Astrocyte of the spinal cord (primary cell): ENCODE results near the gene TAS2R3.

Source experiments
- DNase-seq: peaks from one replicate; pipeline ENCODE4 v3.0.0; 2011; ENCODE audit warnings: low read depth, low spot score
- H3K4me3 ChIP-seq: 2 replicates; pipeline ENCODE4 v1.5.1; 2011; ENCODE audit warnings: low read depth, mild to moderate bottlenecking, low read length, moderate library complexity
- in situ Hi-C: cut with HindIII; loops from 2 replicates; pipeline ENCODE4 v1.10.0; 2017; ENCODE audit warnings: low sequenced_read_pairs
- TF ChIP-seq, protein P1 (sequence below): IDR thresholded peaks from 2 replicates; pipeline ENCODE4 v1.5.1; 2012; ENCODE audit warnings: low read depth, mild to moderate bottlenecking, low read length, inconsistent platforms

Gene TAS2R3

DNA sequence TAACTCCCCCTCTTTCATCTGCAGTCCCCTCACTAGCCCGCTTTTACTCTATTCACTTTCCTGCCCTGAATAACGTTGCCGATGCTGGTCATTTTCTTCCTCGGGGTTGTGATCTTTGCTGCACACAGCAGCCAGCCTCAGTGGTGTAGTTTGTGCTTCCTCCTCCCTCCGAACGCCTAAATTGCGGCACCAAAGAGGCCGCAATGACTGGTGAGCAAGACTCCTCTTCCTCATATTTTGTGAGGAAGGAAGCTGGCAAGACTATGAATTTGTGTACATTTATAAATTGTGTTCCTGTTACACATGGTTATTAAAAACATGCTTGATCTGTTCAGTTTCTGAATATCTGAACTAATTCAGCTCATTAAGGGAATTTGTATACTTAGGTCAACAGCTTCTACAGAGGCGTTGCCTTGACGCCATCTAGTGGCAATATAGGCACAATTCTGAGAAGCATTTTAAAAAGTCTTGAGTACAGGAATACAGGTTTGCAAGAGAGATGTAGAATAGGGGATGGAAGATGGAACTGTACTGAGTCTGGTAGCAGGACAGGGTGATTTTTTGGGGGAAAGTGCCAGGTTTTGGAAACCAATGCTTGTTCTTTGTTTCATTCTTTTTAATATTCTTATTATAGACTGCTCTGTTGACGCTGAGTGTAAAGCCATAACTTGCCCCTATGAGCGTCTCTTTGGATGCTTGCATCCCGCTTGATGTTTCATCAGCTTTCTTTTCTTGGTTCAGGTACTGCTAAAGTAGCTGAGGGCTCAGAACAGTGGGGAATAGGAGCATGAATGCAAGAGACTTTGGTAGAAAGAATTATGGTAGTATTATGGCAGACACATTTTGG lies 22.0 kb downstream of the TAS2R3 start:
- TF ChIP-seq, protein P1, sequence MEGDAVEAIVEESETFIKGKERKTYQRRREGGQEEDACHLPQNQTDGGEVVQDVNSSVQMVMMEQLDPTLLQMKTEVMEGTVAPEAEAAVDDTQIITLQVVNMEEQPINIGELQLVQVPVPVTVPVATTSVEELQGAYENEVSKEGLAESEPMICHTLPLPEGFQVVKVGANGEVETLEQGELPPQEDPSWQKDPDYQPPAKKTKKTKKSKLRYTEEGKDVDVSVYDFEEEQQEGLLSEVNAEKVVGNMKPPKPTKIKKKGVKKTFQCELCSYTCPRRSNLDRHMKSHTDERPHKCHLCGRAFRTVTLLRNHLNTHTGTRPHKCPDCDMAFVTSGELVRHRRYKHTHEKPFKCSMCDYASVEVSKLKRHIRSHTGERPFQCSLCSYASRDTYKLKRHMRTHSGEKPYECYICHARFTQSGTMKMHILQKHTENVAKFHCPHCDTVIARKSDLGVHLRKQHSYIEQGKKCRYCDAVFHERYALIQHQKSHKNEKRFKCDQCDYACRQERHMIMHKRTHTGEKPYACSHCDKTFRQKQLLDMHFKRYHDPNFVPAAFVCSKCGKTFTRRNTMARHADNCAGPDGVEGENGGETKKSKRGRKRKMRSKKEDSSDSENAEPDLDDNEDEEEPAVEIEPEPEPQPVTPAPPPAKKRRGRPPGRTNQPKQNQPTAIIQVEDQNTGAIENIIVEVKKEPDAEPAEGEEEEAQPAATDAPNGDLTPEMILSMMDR, result peak; percentile 83
- DNase-seq, result peak; percentile 63
- in situ Hi-C loops, result no loop called here
- H3K4me3 ChIP-seq, result no peak overlapping the region

DNA sequence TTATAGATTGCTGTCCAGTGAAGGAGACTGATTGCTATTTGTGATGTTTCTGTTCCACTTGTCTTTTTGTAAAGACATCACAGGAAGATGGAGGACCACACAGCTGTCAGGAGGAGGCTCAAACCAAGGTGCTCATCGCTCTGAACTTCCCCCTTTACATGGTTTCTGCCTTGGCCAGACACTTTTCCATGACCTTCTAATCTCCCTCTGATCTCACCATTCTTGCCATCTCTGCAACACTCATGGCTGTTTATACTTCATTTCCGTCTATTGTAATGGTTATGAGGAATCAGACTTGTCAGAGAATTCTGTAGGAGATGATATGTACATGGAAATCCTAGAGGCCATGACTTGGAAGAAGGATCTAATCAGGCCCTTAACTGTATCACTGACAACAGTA lies 24.4 kb downstream of the TAS2R3 start:
- H3K4me3 ChIP-seq, result no peak overlapping the region
- DNase-seq, result no peak
- in situ Hi-C loops, result no loop called here
- TF ChIP-seq, protein P1, result no peak

- H3K4me3 ChIP-seq, result no peak within 1 kb of the TSS
- TF ChIP-seq, protein P1, result no peak
- in situ Hi-C loops, result no loop called here
- DNase-seq, result no peak
Measured at GRCh38 chr7:141789917-141790316, 26.0 kb downstream of the TAS2R3 start, which contains the start of gene TAS2R5. Gene TAS2R5 (plus strand): TSS chr7:141790217. CDS start chr7:141790362, 145 bp downstream.

GRCh38 chr7:141792526-141792925 lies 28.6 kb downstream of the TAS2R3 start:
- TF ChIP-seq, protein P1, result no peak
- H3K4me3 ChIP-seq, result no peak overlapping the region
- DNase-seq, result no peak
- in situ Hi-C loops, result no loop called here
